ENCODE results near the gene DRAP1.
"Not testable (repeated sequence)": the region's sequence is repeated elsewhere in the genome, so short reads cannot be mapped to it uniquely, and the experiment has no call there.

DRAP1 gene

GRCh38 chr11:65888163-65888814 lies 30.9 kb upstream of the DRAP1 start, which contains the start of gene FIBP:
TSS of gene FIBP (minus strand) at chr11:65888471. CDS start at chr11:65888418, 53 bp downstream.
- TF ChIP-seq CTCF (conservative IDR thresholded peaks at IDR 0.05), result peak; percentile 99
- TF ChIP-seq ZFX (IDR thresholded peaks at IDR 0.05), result no peak
- H3K27ac ChIP-seq, result peak within 1 kb of the TSS; percentile 68

GRCh38 chr11:65890324-65891218 lies 28.7 kb upstream of the DRAP1 start, which contains the start of gene CCDC85B:
TSS of gene CCDC85B (plus strand) at chr11:65890673. CDS start at chr11:65890784, 111 bp downstream.
- peak within 1 kb of the TSS; percentile 88 for H3K27ac ChIP-seq
- no peak; the same call in 1 of the 2 replicates for TF ChIP-seq CTCF (conservative IDR thresholded peaks at IDR 0.05)
- peak; percentile 90; the same call in 1 of the 2 replicates for TF ChIP-seq ZFX (IDR thresholded peaks at IDR 0.05)

GRCh38 chr11:65891219-65892136 lies 27.7 kb upstream of the DRAP1 start:
- no peak for TF ChIP-seq CTCF (conservative IDR thresholded peaks at IDR 0.05)
- TF ChIP-seq ZFX (IDR thresholded peaks at IDR 0.05), result no peak
- H3K27ac ChIP-seq, result peak overlapping the region; percentile 88

GRCh38 chr11:65892137-65892540 lies 27.1 kb upstream of the DRAP1 start:
- not testable (repeated sequence) for H3K27ac ChIP-seq

- TF ChIP-seq CTCF (conservative IDR thresholded peaks at IDR 0.05) (no peak), ZFX (IDR thresholded peaks at IDR 0.05) (no peak)
- no peak overlapping the region for H3K27ac ChIP-seq
Measured at GRCh38 chr11:65892661-65893317, 26.4 kb upstream of the DRAP1 start.

- TF ChIP-seq ZFX (IDR thresholded peaks at IDR 0.05) (no peak), CTCF (conservative IDR thresholded peaks at IDR 0.05) (no peak)
- no peak overlapping the region for H3K27ac ChIP-seq
Measured at GRCh38 chr11:65894034-65894591, 25.1 kb upstream of the DRAP1 start.

Data from C4-2B (cell line).